ENCODE data around the gene EYA4.

Gene EYA4

DNA sequence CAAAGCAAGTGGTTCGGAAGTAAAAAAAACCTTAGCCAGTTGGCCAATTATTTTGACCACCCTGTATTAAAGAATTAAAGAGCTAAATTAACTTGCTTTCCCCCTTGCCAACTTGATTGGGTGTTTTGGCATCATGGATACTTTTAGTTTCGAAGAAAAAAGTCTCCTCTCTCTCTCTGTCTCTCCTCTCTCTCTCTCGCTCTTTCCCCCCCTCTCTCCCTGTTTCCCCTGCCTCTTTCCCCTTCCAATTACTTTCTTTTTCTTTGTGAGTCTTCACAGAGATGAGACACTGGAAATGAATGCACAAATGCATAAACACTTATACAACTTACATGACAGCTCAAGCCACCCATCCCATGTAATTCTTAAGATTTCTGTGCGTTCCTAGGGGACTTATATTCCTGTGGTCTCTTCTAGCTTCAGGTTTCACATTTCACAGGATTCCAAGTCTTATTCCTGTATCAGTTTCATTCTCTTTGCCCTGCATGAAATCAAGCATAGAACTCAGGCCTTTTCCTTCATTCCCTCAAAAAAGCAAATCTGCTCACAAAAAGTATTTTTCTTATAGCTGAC, 32.9 kb upstream of the EYA4 start:
- TF ChIP-seq, protein P1, sequence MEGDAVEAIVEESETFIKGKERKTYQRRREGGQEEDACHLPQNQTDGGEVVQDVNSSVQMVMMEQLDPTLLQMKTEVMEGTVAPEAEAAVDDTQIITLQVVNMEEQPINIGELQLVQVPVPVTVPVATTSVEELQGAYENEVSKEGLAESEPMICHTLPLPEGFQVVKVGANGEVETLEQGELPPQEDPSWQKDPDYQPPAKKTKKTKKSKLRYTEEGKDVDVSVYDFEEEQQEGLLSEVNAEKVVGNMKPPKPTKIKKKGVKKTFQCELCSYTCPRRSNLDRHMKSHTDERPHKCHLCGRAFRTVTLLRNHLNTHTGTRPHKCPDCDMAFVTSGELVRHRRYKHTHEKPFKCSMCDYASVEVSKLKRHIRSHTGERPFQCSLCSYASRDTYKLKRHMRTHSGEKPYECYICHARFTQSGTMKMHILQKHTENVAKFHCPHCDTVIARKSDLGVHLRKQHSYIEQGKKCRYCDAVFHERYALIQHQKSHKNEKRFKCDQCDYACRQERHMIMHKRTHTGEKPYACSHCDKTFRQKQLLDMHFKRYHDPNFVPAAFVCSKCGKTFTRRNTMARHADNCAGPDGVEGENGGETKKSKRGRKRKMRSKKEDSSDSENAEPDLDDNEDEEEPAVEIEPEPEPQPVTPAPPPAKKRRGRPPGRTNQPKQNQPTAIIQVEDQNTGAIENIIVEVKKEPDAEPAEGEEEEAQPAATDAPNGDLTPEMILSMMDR (IDR thresholded peaks at IDR 0.05; ENCODE audit: low read length), result no peak
- Histone ChIP-seq H3K9ac (ENCODE audit: low read length) (no peak overlapping the region), H2AFZ (ENCODE audit: low read length) (no peak overlapping the region), H3K4me3 (ENCODE audit: low read length) (no peak overlapping the region), H3K36me3 (replicated peaks; ENCODE audit: insufficient read depth, low read length) (no peaks in the 10 kb centered on the region), H3F3A (ENCODE audit: insufficient read depth, low read length) (no peaks in the 10 kb centered on the region), H3K4me1 (ENCODE audit: low read length) (no peaks in the 10 kb centered on the region), H3K4me2 (ENCODE audit: low read depth, low read length) (no peak overlapping the region), H3K9me2 (replicated peaks; ENCODE audit: insufficient read depth, low read length) (no peaks in the 10 kb centered on the region), H3K79me2 (ENCODE audit: low read length) (no peaks in the 10 kb centered on the region), H4K20me1 (ENCODE audit: insufficient read depth, low read length) (no peaks in the 10 kb centered on the region), H3K9me3 (replicated peaks; ENCODE audit: insufficient read depth, low read length) (no peaks in the 10 kb centered on the region), H3K27me3 (replicated peaks; ENCODE audit: insufficient read depth, low read length) (no peaks in the 10 kb centered on the region), H3K27ac (ENCODE audit: low read length) (no peak overlapping the region)
- no peak for DNase-seq

DNA sequence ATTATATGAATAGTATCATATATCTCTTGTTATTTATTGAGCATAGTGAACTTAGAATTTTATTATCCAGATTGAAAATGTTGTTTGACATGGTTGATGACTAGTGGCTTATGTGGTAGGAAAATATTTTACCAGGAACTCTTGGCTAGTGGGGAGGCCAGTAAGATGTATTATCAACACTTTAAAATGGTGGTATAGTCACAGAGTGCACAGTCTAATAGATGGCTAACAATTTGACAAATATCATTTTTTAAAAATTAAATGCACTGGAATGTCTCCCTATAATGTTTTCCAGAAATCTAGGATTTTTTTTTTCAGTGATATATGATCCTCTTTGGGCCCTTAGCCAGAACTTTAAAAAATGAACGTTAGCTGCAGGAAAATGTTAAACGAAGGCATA, 26.9 kb upstream of the EYA4 start:
- no peak overlapping the region for H3K4me2 ChIP-seq (ENCODE audit: low read depth, low read length)
- H3F3A ChIP-seq (ENCODE audit: insufficient read depth, low read length), result no peaks in the 10 kb centered on the region
- no peaks in the 10 kb centered on the region for H3K27me3 ChIP-seq (replicated peaks; ENCODE audit: insufficient read depth, low read length)
- H3K79me2 ChIP-seq (ENCODE audit: low read length), result no peaks in the 10 kb centered on the region
- H3K4me1 ChIP-seq (ENCODE audit: low read length), result no peaks in the 10 kb centered on the region
- H3K36me3 ChIP-seq (replicated peaks; ENCODE audit: insufficient read depth, low read length), result no peaks in the 10 kb centered on the region
- no peak overlapping the region for H3K4me3 ChIP-seq (ENCODE audit: low read length)
- H2AFZ ChIP-seq (ENCODE audit: low read length), result no peak overlapping the region
- TF ChIP-seq, protein P1 (IDR thresholded peaks at IDR 0.05; ENCODE audit: low read length), result no peak
- TF ChIP-seq EZH2 (optimal IDR thresholded peaks at IDR 0.05; ENCODE audit: low read depth, low read length) (no peak), EZH2phosphoT487 (IDR thresholded peaks at IDR 0.05; ENCODE audit: low read length) (no peak)
- H3K9me2 ChIP-seq (replicated peaks; ENCODE audit: insufficient read depth, low read length), result no peaks in the 10 kb centered on the region
- no peak for DNase-seq
- H3K27ac ChIP-seq (ENCODE audit: low read length), result no peak overlapping the region
- H4K20me1 ChIP-seq (ENCODE audit: insufficient read depth, low read length), result no peaks in the 10 kb centered on the region
- H3K9ac ChIP-seq (ENCODE audit: low read length), result no peak overlapping the region
- H3K9me3 ChIP-seq (replicated peaks; ENCODE audit: insufficient read depth, low read length), result no peaks in the 10 kb centered on the region

- H3K9ac ChIP-seq (ENCODE audit: low read length), result no peak overlapping the region
- H3K27me3 ChIP-seq (replicated peaks; ENCODE audit: insufficient read depth, low read length), result no peaks in the 10 kb centered on the region
- no peaks in the 10 kb centered on the region for H3F3A ChIP-seq (ENCODE audit: insufficient read depth, low read length)
- no peak overlapping the region for H3K27ac ChIP-seq (ENCODE audit: low read length)
- H3K79me2 ChIP-seq (ENCODE audit: low read length), result no peaks in the 10 kb centered on the region
- TF ChIP-seq, protein P1 (IDR thresholded peaks at IDR 0.05; ENCODE audit: low read length), result no peak
- TF ChIP-seq EZH2phosphoT487 (IDR thresholded peaks at IDR 0.05; ENCODE audit: low read length) (no peak), EZH2 (optimal IDR thresholded peaks at IDR 0.05; ENCODE audit: low read depth, low read length) (no peak)
- H2AFZ ChIP-seq (ENCODE audit: low read length), result no peak overlapping the region
- H3K9me3 ChIP-seq (replicated peaks; ENCODE audit: insufficient read depth, low read length), result no peaks in the 10 kb centered on the region
- H3K4me1 ChIP-seq (ENCODE audit: low read length), result no peaks in the 10 kb centered on the region
- no peaks in the 10 kb centered on the region for H3K36me3 ChIP-seq (replicated peaks; ENCODE audit: insufficient read depth, low read length)
- H3K9me2 ChIP-seq (replicated peaks; ENCODE audit: insufficient read depth, low read length), result no peaks in the 10 kb centered on the region
- H4K20me1 ChIP-seq (ENCODE audit: insufficient read depth, low read length), result no peaks in the 10 kb centered on the region
- no peak overlapping the region for H3K4me2 ChIP-seq (ENCODE audit: low read depth, low read length)
- DNase-seq, result no peak
- no peak overlapping the region for H3K4me3 ChIP-seq (ENCODE audit: low read length)
Observed at GRCh38 chr6:133218852-133219251, 22.3 kb upstream of the EYA4 start.

All from MM.1S (cell line).